Peyer's patch (tissue), 4 donors: Measurements from ENCODE around the gene SHISA5.

ENCODE experiments used
- CTCF ChIP-seq, 6 experiments: fragments of 450-650 bp in 4 of 6; fragments of 200-600 bp in 2 of 6; sonication (generic) in 1 of 6; IDR thresholded peaks; one replicate each; pipeline ENCODE4 v1.5.1; 2017 to 2019; ENCODE audit warnings: antibody characterized with exemption in 6 of 6, mild to moderate bottlenecking in 3 of 6, moderate library complexity in 1 of 6
- POLR2A ChIP-seq, 2 donors: fragments of 450-650 bp; IDR thresholded peaks; one replicate each; pipeline ENCODE4 v1.5.1; 2017; ENCODE audit warnings: antibody characterized with exemption in 2 of 2, mild to moderate bottlenecking in 2 of 2, moderate library complexity in 2 of 2

GRCh38 chr3:48429960-48430707 is 73.8 kb downstream of the SHISA5 start, which contains the start of gene PLXNB1:
- TF ChIP-seq CTCF (IDR thresholded peaks at IDR 0.05): no peak
- TF ChIP-seq POLR2A (IDR thresholded peaks at IDR 0.05): peak in 1 of 2 donors; percentile 61
